ENCODE measurements around the gene SGSM1. TPM values are rescaled to one million over a fixed set of nuclear protein-coding genes. Genes with fewer than 3 reads are reported as not detected.
A peak's percentile ranks its signal among the peaks of the same experiment; 100 is the strongest.

The SGSM1 gene
- total and polyA plus RNA-seq, 8 donors = 2.0 to 5.3 (median 4.3) TPM

GRCh38 chr22:24947881-24948280, 141.9 kb downstream of the SGSM1 start:
- Histone ChIP-seq H3K36me3 (no peaks in the 10 kb centered on the region), H3K27me3 (peaks cover 0 to 36% of the 10 kb centered on the region in 2 donors), H3K4me1 (peaks cover 0 to 2% of the 10 kb centered on the region in 2 donors), H3K9me3 (no peaks in the 10 kb centered on the region), H3K27ac (no peak overlapping the region), H3K4me3 (no peak overlapping the region)
- DNase-seq = no peak
- ATAC-seq = no peak
- TF ChIP-seq CTCF (IDR thresholded peaks at IDR 0.05) = no peak
- intact Hi-C loops (cut with DNase I) = loop anchor here in 1 of 2 donors (10.0 kb wide), 1 partner anchor 107 kb away; no protein-coding TSS in a partner anchor

GRCh38 chr22:24948356-24949202, 142.6 kb downstream of the SGSM1 start:
- peaks cover 3 to 4% of the 10 kb centered on the region in 2 donors for H3K4me1 ChIP-seq
- H3K27ac ChIP-seq = no peak overlapping the region
- intact Hi-C loops (cut with DNase I) = loop anchor here in 1 of 2 donors (10.0 kb wide), 1 partner anchor 106 kb away; no protein-coding TSS in a partner anchor
- DNase-seq (no peak), ATAC-seq (no peak)
- H3K4me3 ChIP-seq = no peak overlapping the region
- H3K27me3 ChIP-seq = peaks cover 4 to 43% of the 10 kb centered on the region in 2 donors
- no peak for TF ChIP-seq CTCF (IDR thresholded peaks at IDR 0.05)
- no peaks in the 10 kb centered on the region for H3K36me3 ChIP-seq
- no peaks in the 10 kb centered on the region for H3K9me3 ChIP-seq

- Histone ChIP-seq H3K36me3 (no peaks in the 10 kb centered on the region), H3K4me3 (no peak overlapping the region), H3K27me3 (peaks cover 10 to 56% of the 10 kb centered on the region in 2 donors), H3K4me1 (peaks cover 4 to 15% of the 10 kb centered on the region in 2 donors), H3K9me3 (no peaks in the 10 kb centered on the region), H3K27ac (no peak overlapping the region)
- no peak for ATAC-seq
- TF ChIP-seq CTCF (IDR thresholded peaks at IDR 0.05) = no peak
- intact Hi-C loops (cut with DNase I) = loop anchor here in 1 of 2 donors (5.0 kb wide), 1 partner anchor 97 kb away; no protein-coding TSS in a partner anchor
- DNase-seq = no peak
Measured at GRCh38 chr22:24950272-24950902, 144.4 kb downstream of the SGSM1 start.

DNA sequence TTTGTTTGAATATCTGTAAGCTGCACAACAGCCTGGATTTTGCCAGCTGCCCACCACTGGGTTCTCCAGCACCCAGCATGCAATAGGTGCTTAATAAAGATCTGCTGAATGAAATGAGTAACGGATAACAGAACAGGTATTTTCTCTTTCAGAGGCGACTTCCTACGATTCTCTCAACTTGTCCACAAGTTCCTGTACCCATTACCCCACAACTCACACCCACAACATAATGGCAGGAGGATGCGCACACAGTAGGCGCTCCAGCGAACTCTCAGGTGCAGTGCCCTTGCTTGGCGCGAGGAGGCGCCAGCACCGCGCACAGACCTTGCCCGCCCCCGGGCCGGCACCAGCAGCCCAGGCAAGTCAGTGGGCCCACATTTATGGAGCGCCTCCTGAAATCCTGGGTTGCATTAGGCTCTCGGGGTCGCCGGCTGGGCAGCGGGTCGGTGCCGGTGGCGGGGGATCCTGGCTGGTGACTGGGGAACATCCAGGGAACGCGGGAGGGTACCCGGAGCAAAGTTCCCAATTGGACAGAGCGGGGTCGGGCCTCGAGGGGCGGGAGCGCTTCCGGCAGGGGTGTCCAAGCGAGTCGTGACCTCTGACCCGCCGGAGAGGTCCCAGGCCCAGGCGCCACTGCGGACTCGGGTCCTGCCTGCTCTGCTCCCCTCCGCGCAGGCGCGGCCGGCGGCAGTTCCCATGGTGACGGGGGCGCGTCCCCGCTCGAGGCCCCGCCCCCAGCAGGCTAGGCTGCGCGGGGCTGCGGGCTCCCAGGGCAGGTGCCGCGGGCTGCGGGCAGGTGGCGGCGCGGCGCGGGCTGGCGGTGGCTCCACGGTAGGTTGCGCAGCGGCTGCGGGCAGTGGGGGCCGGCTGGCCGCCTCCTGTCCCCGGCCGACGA, 146.2 kb downstream of the SGSM1 start, which contains the start of gene KIAA1671:
Gene KIAA1671 (plus strand): TSS at position 775 of the 895 bp plus-strand sequence. CDS start 75,284 bp downstream, outside the sequence.
- H3K27me3 ChIP-seq = peaks cover 10 to 56% of the 10 kb centered on the region in 2 donors
- no peaks in the 10 kb centered on the region for H3K36me3 ChIP-seq
- intact Hi-C loops (cut with DNase I) = loop anchor here in 1 of 2 donors (5.0 kb wide), 1 partner anchor 95 kb away; no protein-coding TSS in a partner anchor
- H3K27ac ChIP-seq = peak within 1 kb of the TSS; percentile 70 to 81
- peak; percentile 84 to 94 for TF ChIP-seq CTCF (IDR thresholded peaks at IDR 0.05)
- peak within 1 kb of the TSS; percentile 71 to 73 for H3K4me3 ChIP-seq
- H3K4me1 ChIP-seq = peaks cover 4 to 15% of the 10 kb centered on the region in 2 donors
- H3K9me3 ChIP-seq = no peaks in the 10 kb centered on the region
- ATAC-seq = peak; percentile 97
- DNase-seq = peak; percentile 57 to 94 (median 86)
